ENCODE data around the gene PARM1. TPM values are rescaled to one million over a fixed set of nuclear protein-coding genes. Genes with fewer than 3 reads are reported as not detected.

PARM1 gene
- total and polyA plus RNA-seq, 2 donors (not counting 1 experiment from before 2014, with no cell fraction given): 0.30 to 2.0 TPM

DNA sequence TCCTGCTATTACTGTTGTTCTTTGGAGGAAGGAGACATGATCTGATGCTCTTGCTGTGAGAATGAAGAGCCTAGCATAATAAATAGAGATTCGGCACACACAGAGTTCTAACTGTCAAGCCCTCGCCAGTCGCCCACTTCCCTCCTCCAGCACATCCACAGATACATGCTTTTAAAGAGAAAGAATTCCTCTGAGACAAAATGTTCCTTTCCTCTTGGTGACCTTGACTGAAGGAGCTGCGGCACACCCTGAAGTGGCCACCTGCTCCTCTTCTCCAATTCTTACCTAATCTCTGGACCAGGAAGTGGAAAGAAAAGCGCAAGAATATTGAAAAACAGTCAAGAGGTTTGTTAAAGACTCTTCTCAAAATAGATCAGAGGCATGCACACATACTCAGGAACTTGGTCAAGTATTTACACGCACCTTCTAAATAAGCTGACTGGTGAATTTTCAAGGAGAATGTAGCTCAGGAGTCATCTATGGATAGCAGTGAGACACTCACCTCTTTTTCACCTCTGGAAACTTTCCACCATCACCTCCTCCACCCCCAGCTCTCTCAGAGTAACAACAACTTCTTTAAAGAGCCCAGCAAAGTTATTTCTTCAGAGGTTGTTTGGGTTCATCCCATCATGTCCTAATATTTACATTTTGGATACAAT is 95.4 kb downstream of the PARM1 start:
- H3K4me1 ChIP-seq (ENCODE audit: control insufficient read depth, extremely low read depth, insufficient read depth, low read length): no peaks in the 10 kb centered on the region
- H3K9ac ChIP-seq (ENCODE audit: insufficient read depth, low read length): no peak overlapping the region
- TF ChIP-seq, protein P1, sequence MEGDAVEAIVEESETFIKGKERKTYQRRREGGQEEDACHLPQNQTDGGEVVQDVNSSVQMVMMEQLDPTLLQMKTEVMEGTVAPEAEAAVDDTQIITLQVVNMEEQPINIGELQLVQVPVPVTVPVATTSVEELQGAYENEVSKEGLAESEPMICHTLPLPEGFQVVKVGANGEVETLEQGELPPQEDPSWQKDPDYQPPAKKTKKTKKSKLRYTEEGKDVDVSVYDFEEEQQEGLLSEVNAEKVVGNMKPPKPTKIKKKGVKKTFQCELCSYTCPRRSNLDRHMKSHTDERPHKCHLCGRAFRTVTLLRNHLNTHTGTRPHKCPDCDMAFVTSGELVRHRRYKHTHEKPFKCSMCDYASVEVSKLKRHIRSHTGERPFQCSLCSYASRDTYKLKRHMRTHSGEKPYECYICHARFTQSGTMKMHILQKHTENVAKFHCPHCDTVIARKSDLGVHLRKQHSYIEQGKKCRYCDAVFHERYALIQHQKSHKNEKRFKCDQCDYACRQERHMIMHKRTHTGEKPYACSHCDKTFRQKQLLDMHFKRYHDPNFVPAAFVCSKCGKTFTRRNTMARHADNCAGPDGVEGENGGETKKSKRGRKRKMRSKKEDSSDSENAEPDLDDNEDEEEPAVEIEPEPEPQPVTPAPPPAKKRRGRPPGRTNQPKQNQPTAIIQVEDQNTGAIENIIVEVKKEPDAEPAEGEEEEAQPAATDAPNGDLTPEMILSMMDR (conservative IDR thresholded peaks at IDR 0.05 in 1 of 2, IDR thresholded peaks at IDR 0.05 in 1 of 2; ENCODE audit: low read depth in 1 of 2, low read length in 2 of 2): no peak
- TF ChIP-seq EZH2 (IDR thresholded peaks at IDR 0.05; ENCODE audit: low read length, missing control alignments): no peak
- H3K27ac ChIP-seq (ENCODE audit: insufficient read depth, low read length): no peak overlapping the region
- no peak overlapping the region for H2AFZ ChIP-seq (ENCODE audit: low read length)
- H4K20me1 ChIP-seq (ENCODE audit: control insufficient read depth, extremely low read depth, insufficient read depth, low read length): no peaks in the 10 kb centered on the region
- no peak overlapping the region for H3K4me3 ChIP-seq (replicated peaks in 1 of 4; ENCODE audit: control extremely low read depth in 1 of 4, insufficient read depth in 1 of 4, low read depth in 3 of 4, low read length in 4 of 4)
- H3K9me3 ChIP-seq (ENCODE audit: control insufficient read depth, insufficient read depth, low read depth, low read length): no peaks in the 10 kb centered on the region
- no peaks in the 10 kb centered on the region for H3K36me3 ChIP-seq (ENCODE audit: control insufficient read depth, insufficient read depth, low read length)
- no peaks in the 10 kb centered on the region for H3K27me3 ChIP-seq (ENCODE audit: control insufficient read depth, insufficient read depth, low read length)
- H3K4me2 ChIP-seq (ENCODE audit: extremely low read depth, insufficient read depth, low read length): no peak overlapping the region
- DNase-seq (ENCODE audit: low read depth in 2 of 2): no peak
- no peaks in the 10 kb centered on the region for H3K79me2 ChIP-seq (ENCODE audit: control insufficient read depth, insufficient read depth, low read length)

DNA sequence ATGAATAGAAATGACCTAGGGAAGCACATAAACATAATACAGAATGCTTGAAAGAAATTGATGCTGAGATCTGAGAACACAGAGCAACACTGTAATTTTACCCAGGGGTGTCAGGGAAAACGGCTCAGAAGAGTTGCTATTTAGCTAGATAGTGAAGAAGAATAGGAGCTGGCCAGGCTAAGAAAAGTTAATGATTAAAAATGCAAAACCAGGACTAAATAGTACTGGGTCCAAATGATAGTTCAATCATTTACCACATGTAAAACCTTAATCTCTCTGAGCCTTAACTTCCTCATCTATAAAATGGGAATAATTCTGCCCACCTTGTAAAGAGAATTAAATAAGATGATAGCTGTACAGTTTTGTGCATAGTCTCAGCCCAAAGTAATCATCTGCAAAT is 97.1 kb downstream of the PARM1 start:
- Histone ChIP-seq H3K27me3 (ENCODE audit: control insufficient read depth, insufficient read depth, low read length) (no peaks in the 10 kb centered on the region), H3K4me1 (ENCODE audit: control insufficient read depth, extremely low read depth, insufficient read depth, low read length) (no peaks in the 10 kb centered on the region), H2AFZ (ENCODE audit: low read length) (no peak overlapping the region), H3K79me2 (ENCODE audit: control insufficient read depth, insufficient read depth, low read length) (no peaks in the 10 kb centered on the region), H3K9me3 (ENCODE audit: control insufficient read depth, insufficient read depth, low read depth, low read length) (no peaks in the 10 kb centered on the region), H3K9ac (ENCODE audit: insufficient read depth, low read length) (no peak overlapping the region), H4K20me1 (ENCODE audit: control insufficient read depth, extremely low read depth, insufficient read depth, low read length) (no peaks in the 10 kb centered on the region), H3K27ac (ENCODE audit: insufficient read depth, low read length) (no peak overlapping the region), H3K36me3 (ENCODE audit: control insufficient read depth, insufficient read depth, low read length) (no peaks in the 10 kb centered on the region), H3K4me2 (ENCODE audit: extremely low read depth, insufficient read depth, low read length) (no peak overlapping the region), H3K4me3 (replicated peaks in 1 of 4; ENCODE audit: control extremely low read depth in 1 of 4, insufficient read depth in 1 of 4, low read depth in 3 of 4, low read length in 4 of 4) (no peak overlapping the region)
- no peak for TF ChIP-seq EZH2 (IDR thresholded peaks at IDR 0.05; ENCODE audit: low read length, missing control alignments)
- TF ChIP-seq, protein P1 (conservative IDR thresholded peaks at IDR 0.05 in 1 of 2, IDR thresholded peaks at IDR 0.05 in 1 of 2; ENCODE audit: low read depth in 1 of 2, low read length in 2 of 2): no peak
- no peak for DNase-seq (ENCODE audit: low read depth in 2 of 2)

DNA sequence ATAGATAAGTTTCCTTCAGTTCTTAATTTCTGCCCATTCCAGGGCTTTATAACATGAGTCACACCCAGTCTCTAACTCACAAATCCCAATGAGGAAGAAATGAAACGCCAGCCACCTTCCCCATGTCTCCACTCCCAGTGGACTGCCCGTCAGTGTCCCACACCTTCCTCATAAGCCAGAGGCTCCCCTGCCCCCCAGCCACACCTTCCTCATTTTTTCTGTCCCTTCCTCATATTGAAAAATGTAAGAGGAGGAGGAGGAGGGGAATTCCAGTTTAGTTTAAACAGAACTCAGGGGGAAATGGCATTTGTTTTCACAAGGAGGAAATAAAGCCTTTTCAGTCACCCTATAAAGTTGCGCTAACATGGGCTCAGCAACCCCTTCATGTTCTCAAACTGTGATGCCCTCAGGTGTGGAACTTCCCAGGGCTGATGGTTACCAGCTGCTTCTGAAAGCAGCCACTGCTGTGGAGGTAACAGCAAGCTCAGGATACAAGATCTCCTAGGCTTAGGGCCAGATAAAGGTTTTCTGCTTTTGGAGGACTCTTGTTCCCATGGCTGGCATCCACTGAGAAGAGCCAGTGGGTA is 97.8 kb downstream of the PARM1 start:
- Histone ChIP-seq H3K4me3 (replicated peaks in 1 of 4; ENCODE audit: control extremely low read depth in 1 of 4, insufficient read depth in 1 of 4, low read depth in 3 of 4, low read length in 4 of 4) (no peak overlapping the region), H2AFZ (ENCODE audit: low read length) (no peak overlapping the region), H3K4me2 (ENCODE audit: extremely low read depth, insufficient read depth, low read length) (no peak overlapping the region), H3K27ac (ENCODE audit: insufficient read depth, low read length) (no peak overlapping the region), H3K9me3 (ENCODE audit: control insufficient read depth, insufficient read depth, low read depth, low read length) (no peaks in the 10 kb centered on the region), H3K9ac (ENCODE audit: insufficient read depth, low read length) (no peak overlapping the region), H3K79me2 (ENCODE audit: control insufficient read depth, insufficient read depth, low read length) (no peaks in the 10 kb centered on the region), H3K4me1 (ENCODE audit: control insufficient read depth, extremely low read depth, insufficient read depth, low read length) (no peaks in the 10 kb centered on the region), H3K27me3 (ENCODE audit: control insufficient read depth, insufficient read depth, low read length) (no peaks in the 10 kb centered on the region), H3K36me3 (ENCODE audit: control insufficient read depth, insufficient read depth, low read length) (no peaks in the 10 kb centered on the region), H4K20me1 (ENCODE audit: control insufficient read depth, extremely low read depth, insufficient read depth, low read length) (no peaks in the 10 kb centered on the region)
- no peak for DNase-seq (ENCODE audit: low read depth in 2 of 2)
- TF ChIP-seq, protein P1 (conservative IDR thresholded peaks at IDR 0.05 in 1 of 2, IDR thresholded peaks at IDR 0.05 in 1 of 2; ENCODE audit: low read depth in 1 of 2, low read length in 2 of 2): no peak
- TF ChIP-seq EZH2 (IDR thresholded peaks at IDR 0.05; ENCODE audit: low read length, missing control alignments): no peak
